Astrocyte of the spinal cord (primary cell): ENCODE data around the gene ANXA2.
A peak's percentile ranks its signal among the peaks of the same experiment; 100 is the strongest.

Source experiments
- DNase-seq: peaks from one replicate; pipeline ENCODE4 v3.0.0; 2011; ENCODE audit warnings: low read depth, low spot score
- H3K4me3 ChIP-seq: 2 replicates; pipeline ENCODE4 v1.5.1; 2011; ENCODE audit warnings: low read depth, mild to moderate bottlenecking, low read length, moderate library complexity
- in situ Hi-C: cut with HindIII; loops from 2 replicates; pipeline ENCODE4 v1.10.0; 2017; ENCODE audit warnings: low sequenced_read_pairs
- TF ChIP-seq, protein P1 (sequence below): IDR thresholded peaks from 2 replicates; pipeline ENCODE4 v1.5.1; 2012; ENCODE audit warnings: low read depth, mild to moderate bottlenecking, low read length, inconsistent platforms

ANXA2 gene

DNA sequence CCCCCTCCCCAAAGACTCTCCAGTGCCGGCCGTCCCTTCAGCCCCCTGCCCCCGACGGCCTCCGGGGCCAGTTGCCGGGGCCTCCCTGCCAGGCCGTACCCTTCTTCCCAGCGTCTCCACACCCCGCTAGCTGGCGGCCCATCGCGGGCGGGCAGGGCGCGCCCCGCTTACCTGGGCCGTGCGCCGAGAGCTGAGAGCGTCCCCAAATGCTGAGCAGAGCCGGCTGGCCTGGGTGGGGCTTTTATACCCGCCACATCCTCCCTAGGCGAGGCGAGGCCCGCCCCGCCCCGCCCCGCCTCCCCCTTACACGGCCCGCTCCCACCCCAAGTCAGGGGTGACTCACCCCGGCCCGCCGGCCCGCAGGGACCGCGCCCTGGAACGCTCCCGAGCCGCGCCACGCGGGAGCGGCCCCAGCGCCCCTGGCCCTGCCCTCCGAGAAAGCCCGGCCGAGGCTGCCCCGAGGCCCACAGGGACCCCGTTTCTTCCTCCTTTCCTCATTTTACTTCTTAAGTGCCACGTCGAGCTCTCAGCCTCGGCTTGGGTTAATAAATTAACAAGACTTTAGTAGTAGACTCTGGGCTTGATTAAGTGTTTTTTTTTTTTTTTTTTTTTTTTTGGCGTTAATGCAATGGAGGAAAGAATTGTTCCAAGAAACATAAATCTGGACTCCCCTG is at the start of gene ANXA2:
Gene ANXA2 (minus strand): TSS at position 215 of the 674 bp plus-strand sequence. CDS start 11,911 bp downstream, outside the sequence.
- in situ Hi-C loops = no loop called here
- H3K4me3 ChIP-seq = peak within 1 kb of the TSS; percentile 91
- TF ChIP-seq, protein P1, sequence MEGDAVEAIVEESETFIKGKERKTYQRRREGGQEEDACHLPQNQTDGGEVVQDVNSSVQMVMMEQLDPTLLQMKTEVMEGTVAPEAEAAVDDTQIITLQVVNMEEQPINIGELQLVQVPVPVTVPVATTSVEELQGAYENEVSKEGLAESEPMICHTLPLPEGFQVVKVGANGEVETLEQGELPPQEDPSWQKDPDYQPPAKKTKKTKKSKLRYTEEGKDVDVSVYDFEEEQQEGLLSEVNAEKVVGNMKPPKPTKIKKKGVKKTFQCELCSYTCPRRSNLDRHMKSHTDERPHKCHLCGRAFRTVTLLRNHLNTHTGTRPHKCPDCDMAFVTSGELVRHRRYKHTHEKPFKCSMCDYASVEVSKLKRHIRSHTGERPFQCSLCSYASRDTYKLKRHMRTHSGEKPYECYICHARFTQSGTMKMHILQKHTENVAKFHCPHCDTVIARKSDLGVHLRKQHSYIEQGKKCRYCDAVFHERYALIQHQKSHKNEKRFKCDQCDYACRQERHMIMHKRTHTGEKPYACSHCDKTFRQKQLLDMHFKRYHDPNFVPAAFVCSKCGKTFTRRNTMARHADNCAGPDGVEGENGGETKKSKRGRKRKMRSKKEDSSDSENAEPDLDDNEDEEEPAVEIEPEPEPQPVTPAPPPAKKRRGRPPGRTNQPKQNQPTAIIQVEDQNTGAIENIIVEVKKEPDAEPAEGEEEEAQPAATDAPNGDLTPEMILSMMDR = no peak
- DNase-seq = peak; percentile 94

DNA sequence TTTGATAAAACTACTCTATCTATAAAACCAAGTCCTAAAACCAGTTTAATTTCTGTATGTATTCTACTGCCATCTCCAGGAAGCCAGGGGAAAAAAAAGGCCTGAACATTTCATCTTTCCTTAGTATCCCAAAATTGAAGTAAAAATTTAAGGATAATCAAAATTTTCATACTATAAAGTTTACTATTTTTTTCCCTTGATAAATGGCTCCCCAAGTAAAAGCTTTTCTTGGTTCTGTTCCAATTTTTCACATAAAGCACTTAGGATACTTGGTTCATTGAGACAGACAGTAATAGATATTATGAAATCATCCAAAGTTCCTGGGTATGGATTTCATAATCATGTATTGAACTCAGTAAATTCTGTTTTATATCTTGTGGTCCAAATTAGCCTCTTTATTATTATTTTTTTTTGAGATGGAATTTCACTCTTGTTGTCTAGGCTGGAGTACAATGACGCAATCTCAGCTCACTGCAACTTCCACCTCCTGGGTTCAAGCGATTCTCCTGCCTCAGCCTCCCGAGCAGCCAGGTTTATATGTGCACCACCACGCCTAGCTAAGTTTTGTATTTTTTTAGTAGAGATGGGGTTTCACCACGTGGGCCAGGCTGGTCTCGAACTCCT is 46.6 kb upstream of the ANXA2 start:
- H3K4me3 ChIP-seq = no peak overlapping the region
- DNase-seq = peak; percentile 56
- in situ Hi-C loops = no loop called here
- TF ChIP-seq, protein P1 = peak; percentile 71

DNA sequence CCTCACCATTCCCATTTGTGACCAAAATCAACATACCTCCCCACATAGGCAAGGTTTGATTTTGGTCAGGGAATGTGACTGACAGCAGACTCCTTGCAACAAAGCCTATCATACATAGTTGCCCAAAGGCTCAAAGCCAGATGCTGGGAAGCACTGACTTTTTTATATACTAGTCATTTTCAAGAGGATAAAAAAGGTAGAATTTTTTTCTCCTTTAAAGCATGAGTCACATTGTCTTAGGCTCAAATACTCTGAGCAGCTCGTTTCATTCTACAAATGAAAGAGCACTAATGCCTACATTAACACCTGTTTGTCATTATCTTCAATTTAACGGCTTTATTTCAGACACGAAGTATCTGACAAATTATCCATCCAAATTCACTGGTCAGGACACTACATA is 45.0 kb upstream of the ANXA2 start:
- in situ Hi-C loops = no loop called here
- H3K4me3 ChIP-seq = no peak overlapping the region
- TF ChIP-seq, protein P1 = no peak
- peak; percentile 50 for DNase-seq

DNA sequence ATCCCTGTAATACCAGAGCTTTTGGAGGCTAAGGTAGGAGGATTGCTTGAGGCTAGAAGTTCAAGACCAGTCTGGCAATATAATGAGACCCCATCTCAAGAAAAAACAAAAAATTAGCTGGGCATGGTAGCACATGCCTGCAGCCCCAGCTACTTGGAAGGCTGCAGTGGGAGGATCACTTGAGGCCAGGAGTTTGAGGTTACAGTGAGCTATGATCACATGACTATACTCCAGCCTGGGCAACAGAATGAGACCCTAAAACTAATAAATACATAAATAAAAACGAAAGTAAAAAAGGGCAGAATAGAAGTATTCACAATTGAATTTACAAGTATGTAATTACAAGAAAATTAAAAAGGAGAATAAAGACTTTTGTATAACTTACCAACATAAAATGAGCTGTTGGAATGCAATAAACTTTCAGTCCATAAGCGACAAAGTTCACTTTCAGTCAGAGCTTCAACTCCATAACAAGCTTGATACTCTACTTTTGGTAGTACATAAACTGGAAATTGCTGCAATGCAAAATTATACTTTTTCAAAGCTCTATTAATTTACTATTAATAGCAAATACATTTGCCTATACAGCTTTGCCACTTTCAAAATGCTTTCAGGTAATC is 44.4 kb upstream of the ANXA2 start:
- TF ChIP-seq, protein P1 = no peak
- in situ Hi-C loops = no loop called here
- DNase-seq = no peak
- no peak overlapping the region for H3K4me3 ChIP-seq

DNA sequence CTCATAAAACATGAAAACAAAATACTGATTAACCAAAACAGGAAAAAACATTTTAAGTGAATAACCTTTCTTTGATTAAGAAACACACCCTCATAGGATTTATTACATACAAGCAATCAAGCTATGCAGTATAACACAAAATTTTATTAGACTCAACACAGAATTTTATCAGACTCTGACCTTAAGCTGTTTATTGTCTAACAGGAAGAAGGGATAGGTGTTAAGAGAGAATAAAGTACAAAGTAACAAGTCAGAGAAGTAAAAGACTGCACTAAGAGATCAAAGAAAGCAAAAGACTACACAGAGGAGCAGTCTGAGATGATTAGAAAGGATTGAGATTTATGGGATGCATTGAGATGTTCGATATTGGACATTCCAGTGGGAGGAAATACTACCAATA is 43.5 kb upstream of the ANXA2 start:
- H3K4me3 ChIP-seq = no peak overlapping the region
- DNase-seq = no peak
- TF ChIP-seq, protein P1 = no peak
- in situ Hi-C loops = no loop called here

DNA sequence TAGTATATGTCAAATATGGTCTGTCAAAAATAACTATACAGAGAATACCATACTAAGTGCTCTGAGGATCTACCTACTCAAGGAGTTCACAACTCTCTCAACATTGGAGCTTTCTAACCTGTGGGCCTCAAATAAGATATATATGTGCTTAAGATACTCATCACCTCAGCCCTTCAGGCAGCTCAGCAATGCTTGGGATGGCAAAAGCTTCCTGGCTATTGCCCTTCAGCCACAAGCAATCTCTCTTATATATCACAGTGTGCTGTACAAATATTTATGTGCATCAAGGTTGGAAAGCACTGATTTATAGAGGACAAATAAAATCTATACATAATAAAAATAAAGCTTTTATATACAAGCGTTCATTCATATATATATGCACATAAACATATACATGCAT is 40.9 kb upstream of the ANXA2 start:
- TF ChIP-seq, protein P1 = no peak
- in situ Hi-C loops = no loop called here
- no peak for DNase-seq
- H3K4me3 ChIP-seq = no peak overlapping the region
